A549 (cell line): ENCODE data around the gene SCYL1.

Experiments used
- BHLHE40 ChIP-seq: IDR thresholded peaks from 2 replicates; pipeline ENCODE4 v1.6.1; 2012; ENCODE audit warnings: low read depth, low read length, inconsistent platforms
- CTCF ChIP-seq: fragments of >200 bp; sonication (Bioruptor Twin); formaldehyde crosslinking; IDR thresholded peaks from 3 replicates; pipeline ENCODE4 v1.5.1; 2016
- EHMT2 ChIP-seq: fragments of 200-600 bp; sonication (generic); IDR thresholded peaks from 2 replicates; pipeline ENCODE4 v1.6.1; 2016; ENCODE audit warnings: antibody characterized with exemption, low read depth, mild to moderate bottlenecking, moderate library complexity
- ELK1 ChIP-seq: fragments of 150-350 bp; IDR thresholded peaks from 2 replicates; pipeline ENCODE4 v1.6.1; 2014; ENCODE audit warnings: low read depth, mild to moderate bottlenecking, low read length
- KDM1A ChIP-seq: fragments of 200-600 bp; sonication (generic); IDR thresholded peaks from 2 replicates; pipeline ENCODE4 v1.6.1; 2016; ENCODE audit warnings: low read depth, mild to moderate bottlenecking
- MAFK ChIP-seq: fragments of 450-650 bp; IDR thresholded peaks from 2 replicates; pipeline ENCODE4 v1.6.1; 2014; ENCODE audit not compliant: partially characterized antibody
- MAX ChIP-seq: IDR thresholded peaks from 2 replicates; pipeline ENCODE4 v1.6.1; 2012
- MAZ ChIP-seq: fragments of 150-350 bp; IDR thresholded peaks from 2 replicates; pipeline ENCODE4 v1.6.1; 2014; ENCODE audit warnings: antibody characterized with exemption, low read depth, low read length, borderline replicate concordance
- POLR2A ChIP-seq: IDR thresholded peaks from 2 replicates; pipeline ENCODE4 v1.6.1; 2012; ENCODE audit warnings: mild to moderate bottlenecking, low read length
- POLR2AphosphoS2 ChIP-seq: conservative IDR thresholded peaks from 2 replicates; pipeline ENCODE4 v1.6.1; 2012; ENCODE audit warnings: low read length, improper control_type of control experiment, inconsistent platforms
- REST ChIP-seq: fragments of 200-600 bp; sonication (generic); IDR thresholded peaks from 2 replicates; pipeline ENCODE4 v1.6.1; 2016; ENCODE audit warnings: antibody characterized with exemption, mild to moderate bottlenecking, moderate library complexity
- RFX5 ChIP-seq: fragments of 450-650 bp; IDR thresholded peaks from 2 replicates; pipeline ENCODE4 v1.7.1; 2014; ENCODE audit warnings: antibody characterized with exemption, mild to moderate bottlenecking, moderate library complexity
- RNF2 ChIP-seq: fragments of 200-600 bp; sonication (generic); IDR thresholded peaks from 2 replicates; pipeline ENCODE4 v1.6.1; 2016; ENCODE audit warnings: low read depth, mild to moderate bottlenecking, antibody characterized with exemption, moderate library complexity, borderline replicate concordance
- USF2 ChIP-seq: fragments of 450-650 bp; IDR thresholded peaks from 2 replicates; pipeline ENCODE4 v1.6.1; 2014; ENCODE audit warnings: antibody characterized with exemption

- no peak for TF ChIP-seq KDM1A
- no peak for TF ChIP-seq CTCF
- no peak for TF ChIP-seq USF2
- TF ChIP-seq MAFK: no peak
- TF ChIP-seq POLR2AphosphoS2: no peak
- no peak for TF ChIP-seq POLR2A
- TF ChIP-seq REST: no peak
- TF ChIP-seq EHMT2: no peak
- TF ChIP-seq ELK1: no peak
- no peak for TF ChIP-seq RFX5
- no peak for TF ChIP-seq BHLHE40
- no peak for TF ChIP-seq MAX
- no peak for TF ChIP-seq RNF2
- TF ChIP-seq MAZ: no peak
These were observed 31.8 kb downstream of the SCYL1 start for GRCh38 chr11:65556470-65557279.
